ENCODE results near the gene SPATA31D3. TPM values are rescaled to one million over a fixed set of nuclear protein-coding genes. Genes with fewer than 3 reads are reported as not detected.
"Not testable (repeated sequence)": the region's sequence is repeated elsewhere in the genome, so short reads cannot be mapped to it uniquely, and the experiment has no call there.

Gene SPATA31D3
- total and polyA plus RNA-seq, 9 donors: not detected

DNA sequence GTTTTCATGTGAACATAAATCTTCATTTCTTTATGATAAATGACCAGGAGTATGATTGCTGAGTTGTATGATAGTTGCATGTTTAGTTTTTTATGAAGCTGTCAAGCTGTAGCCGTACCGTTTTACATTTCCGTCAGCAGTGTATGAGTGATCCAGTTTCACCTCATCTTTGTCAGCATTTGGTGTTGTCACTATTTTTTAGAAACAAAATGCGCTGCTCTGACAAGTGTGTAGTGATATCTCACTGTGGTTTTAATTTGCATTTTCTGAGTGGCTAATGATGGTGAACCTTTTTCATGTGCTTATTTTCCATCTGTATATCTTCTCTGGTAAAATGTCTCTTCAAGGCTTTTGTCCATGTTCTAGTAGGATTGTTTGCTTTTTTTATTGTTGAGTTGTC, 38.6 kb downstream of the SPATA31D3 start:
- no peaks in the 10 kb centered on the region for H3K9me3 ChIP-seq
- no peaks in the 10 kb centered on the region for H3K27me3 ChIP-seq
- intact Hi-C loops (cut with DNase I): no loop called here
- no peak overlapping the region for H3K27ac ChIP-seq
- TF ChIP-seq CTCF (IDR thresholded peaks at IDR 0.05): no peak
- TF ChIP-seq EP300 (IDR thresholded peaks at IDR 0.05): no peak
- TF ChIP-seq POLR2A (IDR thresholded peaks at IDR 0.05): no peak
- WGBS, 3 donors: 92 to 95% (median 93%) methylated on average over 4 of the region's 4 CpGs
- H3K36me3 ChIP-seq: no peaks in the 10 kb centered on the region
- H3K4me3 ChIP-seq: no peak overlapping the region
- no peak for DNase-seq
- no peaks in the 10 kb centered on the region for H3K4me1 ChIP-seq (ENCODE audit: insufficient read depth)

GRCh38 chr9:81984928-81985327, 41.6 kb downstream of the SPATA31D3 start:
- no peaks in the 10 kb centered on the region for H3K4me1 ChIP-seq (ENCODE audit: insufficient read depth)
- no peak overlapping the region for H3K27ac ChIP-seq
- H3K27me3 ChIP-seq: no peaks in the 10 kb centered on the region
- H3K9me3 ChIP-seq: no peaks in the 10 kb centered on the region
- no peak overlapping the region for H3K4me3 ChIP-seq
- no peak for DNase-seq
- intact Hi-C loops (cut with DNase I): no loop called here
- no peaks in the 10 kb centered on the region for H3K36me3 ChIP-seq
- TF ChIP-seq EP300 (IDR thresholded peaks at IDR 0.05): no peak
- TF ChIP-seq POLR2A (IDR thresholded peaks at IDR 0.05): no peak
- no peak for TF ChIP-seq CTCF (IDR thresholded peaks at IDR 0.05)
- WGBS, 3 donors: 86 to 89% (median 88%) methylated on average over 6 of the region's 6 CpGs

- 52 to 69% (median 58%) methylated on average over 1 of the region's 1 CpG for WGBS, 3 donors
Measured at GRCh38 chr9:81986051-81986450, 42.8 kb downstream of the SPATA31D3 start.

DNA sequence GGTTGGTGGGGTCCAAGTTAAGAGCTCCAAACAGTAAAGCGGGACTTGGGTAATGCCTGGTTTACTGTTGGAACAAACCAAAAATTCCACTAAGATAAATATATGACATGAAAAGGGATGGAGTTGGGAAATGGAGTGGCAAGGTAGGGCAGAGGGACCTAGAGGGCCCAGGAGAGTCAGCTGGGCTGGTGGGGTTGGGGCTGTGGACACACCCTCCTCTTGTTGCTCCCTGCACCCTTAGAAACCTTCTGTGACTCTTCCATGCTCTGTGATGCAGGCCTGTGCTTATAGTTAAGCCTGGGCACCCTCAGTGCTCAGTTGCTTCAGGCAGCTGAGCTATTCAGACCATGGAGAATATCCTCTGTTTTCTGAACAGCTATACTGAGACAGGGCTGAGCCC, 45.2 kb downstream of the SPATA31D3 start, which contains the start of gene SPATA31D1:
Gene SPATA31D1, plus strand, starts transcription at position 301 of the 400 bp plus-strand sequence. Its CDS starts 47 bp downstream, at position 348.
- WGBS, 3 donors: 95 to 96% (median 95%) methylated on average over 1 of the region's 1 CpG
- H3K27ac ChIP-seq; H3K4me1 ChIP-seq (ENCODE audit: insufficient read depth); H3K4me3 ChIP-seq; H3K9me3 ChIP-seq; H3K36me3 ChIP-seq; DNase-seq; intact Hi-C loops (cut with DNase I); H3K27me3 ChIP-seq: not testable (repeated sequence)

More at GRCh38 chr9:81986051-81986450, 42.8 kb downstream of the SPATA31D3 start:
- no peaks in the 10 kb centered on the region for H3K4me1 ChIP-seq (ENCODE audit: insufficient read depth)
- no peak for DNase-seq
- no peak overlapping the region for H3K4me3 ChIP-seq
- no peak for TF ChIP-seq EP300 (IDR thresholded peaks at IDR 0.05)
- TF ChIP-seq POLR2A (IDR thresholded peaks at IDR 0.05): no peak
- TF ChIP-seq CTCF (IDR thresholded peaks at IDR 0.05): no peak
- H3K27me3 ChIP-seq: no peaks in the 10 kb centered on the region
- no peaks in the 10 kb centered on the region for H3K36me3 ChIP-seq
- intact Hi-C loops (cut with DNase I): no loop called here
- H3K9me3 ChIP-seq: no peaks in the 10 kb centered on the region
- H3K27ac ChIP-seq: no peak overlapping the region

DNA sequence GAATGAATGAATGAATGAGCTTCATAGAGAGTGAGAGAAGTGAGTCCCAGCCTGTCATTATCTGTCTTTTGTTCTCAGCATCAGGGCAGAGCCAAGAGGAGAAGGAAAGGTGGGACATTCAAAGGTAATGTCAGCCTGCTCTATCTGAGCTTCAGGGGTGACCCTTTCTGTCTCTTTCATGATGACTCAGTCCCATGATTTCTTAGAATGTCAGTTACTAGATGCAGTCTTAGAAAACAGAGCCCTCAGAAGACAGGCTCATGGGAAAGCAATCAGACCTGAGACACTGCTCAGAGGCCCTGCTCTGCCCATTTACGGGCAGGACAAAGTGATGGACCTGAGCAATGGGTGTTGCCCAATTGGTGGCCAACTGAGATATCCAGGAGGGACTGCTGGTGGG, 46.4 kb downstream of the SPATA31D3 start:
- Histone ChIP-seq H3K36me3 (no peaks in the 10 kb centered on the region), H3K9me3 (no peaks in the 10 kb centered on the region), H3K4me1 (ENCODE audit: insufficient read depth) (no peaks in the 10 kb centered on the region), H3K4me3 (no peak overlapping the region), H3K27ac (no peak overlapping the region), H3K27me3 (no peaks in the 10 kb centered on the region)
- 92 to 100% (median 95%) methylated on average over 1 of the region's 1 CpG for WGBS, 3 donors
- TF ChIP-seq POLR2A (IDR thresholded peaks at IDR 0.05) (no peak), CTCF (IDR thresholded peaks at IDR 0.05) (no peak), EP300 (IDR thresholded peaks at IDR 0.05) (no peak)
- no peak for DNase-seq
- intact Hi-C loops (cut with DNase I): no loop called here

All from ovary (tissue), 9 donors.